HG03175 (cell line): ENCODE results near the gene LGALS3BP.

Experiments used
- ATAC-seq: cut with Tn5 transposase; IDR thresholded peaks from one replicate; pipeline ENCODE4 v1.9.1; 2021; ENCODE audit warnings: mild to moderate bottlenecking, moderate library complexity; ENCODE audit not compliant: unreplicated experiment

LGALS3BP gene

DNA sequence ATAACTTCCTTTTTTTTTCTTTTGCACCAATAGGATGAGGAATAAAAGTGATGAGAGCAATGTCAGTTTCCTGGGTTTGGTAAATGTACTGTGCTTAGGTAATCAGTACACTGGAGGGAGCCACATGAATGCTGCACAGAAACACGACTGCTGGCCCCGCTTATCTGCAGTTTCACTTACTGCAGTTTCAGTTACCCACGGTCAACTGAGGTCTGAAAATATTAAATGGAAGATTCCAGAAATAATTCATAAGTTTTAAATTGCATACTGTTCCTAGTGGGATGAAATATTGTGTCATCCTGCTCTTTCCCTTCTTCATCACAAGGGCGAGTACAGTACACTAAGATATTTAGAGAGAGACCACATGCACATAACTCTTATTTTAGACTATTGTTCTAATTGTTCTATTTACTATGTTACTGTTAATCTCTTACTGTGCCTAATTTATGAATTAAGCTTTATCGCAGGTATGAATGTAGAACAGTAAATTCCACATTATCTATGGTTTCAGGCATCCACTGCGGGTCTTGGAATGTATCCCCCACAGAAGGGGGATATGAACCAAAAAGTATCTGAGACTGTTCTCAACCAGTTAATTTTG, 6.4 kb upstream of the LGALS3BP start:
- ATAC-seq: no peak

DNA sequence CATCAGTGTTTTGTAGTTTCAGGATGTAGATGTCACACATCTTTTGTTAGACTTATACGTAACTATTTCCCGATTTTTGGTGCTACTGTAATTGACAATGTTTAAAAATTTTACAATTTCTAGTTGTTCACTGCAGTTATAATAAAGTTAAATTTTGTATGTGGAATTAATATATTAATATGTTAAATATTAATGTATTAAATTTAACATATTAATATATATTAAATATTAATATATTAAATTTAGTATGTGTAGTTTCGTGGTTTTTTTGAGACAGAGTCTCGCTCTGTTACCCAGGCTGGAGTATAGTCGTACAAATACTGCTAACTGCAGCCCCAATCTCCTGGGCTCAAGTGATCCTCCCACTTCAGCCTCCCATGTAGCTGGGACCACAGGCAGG, 5.7 kb upstream of the LGALS3BP start:
- ATAC-seq: no peak

DNA sequence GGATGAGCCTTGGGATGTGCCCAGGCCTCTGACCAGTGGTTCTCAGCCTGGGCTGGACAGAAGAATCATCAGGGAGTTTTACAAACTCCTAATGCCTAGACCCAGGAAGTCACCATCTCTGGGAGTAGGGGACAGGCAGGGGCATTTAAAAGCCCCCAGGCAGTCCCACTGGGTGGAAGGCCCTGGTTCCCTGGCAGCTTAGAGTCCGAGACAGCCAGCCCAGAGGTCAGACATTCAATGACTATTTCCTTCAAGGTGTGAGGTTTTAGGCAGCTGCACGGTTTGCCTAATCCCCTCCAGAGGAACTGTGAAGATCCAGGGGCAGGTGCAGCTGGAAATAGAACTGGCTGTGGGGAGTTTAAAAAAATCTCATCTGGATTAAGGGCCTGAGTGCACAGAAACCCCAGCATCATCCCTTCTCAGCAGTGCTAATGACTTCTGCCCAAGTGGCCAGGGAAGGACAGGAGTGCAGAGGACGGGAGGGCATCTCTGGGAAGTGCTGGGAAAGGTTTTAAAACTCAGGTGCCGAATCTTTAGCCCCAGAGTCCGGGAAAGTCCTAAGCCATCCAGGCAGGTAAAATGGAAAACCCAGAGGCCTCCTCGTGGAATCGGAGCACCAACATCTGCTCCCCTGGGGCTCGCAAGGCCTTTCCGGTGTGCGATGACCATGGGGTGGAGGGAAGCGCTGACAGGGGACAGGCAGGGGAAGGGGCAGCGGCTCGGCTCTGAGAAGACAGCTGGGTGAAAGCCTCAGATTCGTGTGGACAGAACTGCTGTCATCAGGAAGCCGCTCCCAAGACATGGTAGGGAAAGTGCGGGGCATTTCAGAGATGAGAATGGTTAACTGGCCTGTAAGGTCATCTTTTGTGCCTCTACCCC, 1.5 kb upstream of the LGALS3BP start:
- no peak for ATAC-seq

DNA sequence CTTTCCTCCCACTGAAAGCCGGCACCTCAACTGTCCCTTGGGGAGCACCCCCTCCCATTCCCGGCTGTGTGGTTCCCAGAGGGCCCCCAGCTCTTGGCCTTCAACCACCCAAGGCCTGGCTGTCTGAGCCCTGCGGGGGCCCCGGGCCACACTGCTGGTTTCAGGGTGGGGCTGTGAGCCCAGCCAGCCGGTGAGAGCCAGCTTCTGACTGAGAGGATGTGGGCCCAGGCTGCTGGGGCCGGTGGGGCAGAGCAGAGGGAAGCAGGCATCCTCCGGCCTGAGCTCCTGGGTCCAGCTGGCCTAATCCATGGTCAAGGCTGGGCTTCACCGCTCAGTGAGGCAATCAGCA, 875 bp upstream of the LGALS3BP start:
- ATAC-seq: no peak

DNA sequence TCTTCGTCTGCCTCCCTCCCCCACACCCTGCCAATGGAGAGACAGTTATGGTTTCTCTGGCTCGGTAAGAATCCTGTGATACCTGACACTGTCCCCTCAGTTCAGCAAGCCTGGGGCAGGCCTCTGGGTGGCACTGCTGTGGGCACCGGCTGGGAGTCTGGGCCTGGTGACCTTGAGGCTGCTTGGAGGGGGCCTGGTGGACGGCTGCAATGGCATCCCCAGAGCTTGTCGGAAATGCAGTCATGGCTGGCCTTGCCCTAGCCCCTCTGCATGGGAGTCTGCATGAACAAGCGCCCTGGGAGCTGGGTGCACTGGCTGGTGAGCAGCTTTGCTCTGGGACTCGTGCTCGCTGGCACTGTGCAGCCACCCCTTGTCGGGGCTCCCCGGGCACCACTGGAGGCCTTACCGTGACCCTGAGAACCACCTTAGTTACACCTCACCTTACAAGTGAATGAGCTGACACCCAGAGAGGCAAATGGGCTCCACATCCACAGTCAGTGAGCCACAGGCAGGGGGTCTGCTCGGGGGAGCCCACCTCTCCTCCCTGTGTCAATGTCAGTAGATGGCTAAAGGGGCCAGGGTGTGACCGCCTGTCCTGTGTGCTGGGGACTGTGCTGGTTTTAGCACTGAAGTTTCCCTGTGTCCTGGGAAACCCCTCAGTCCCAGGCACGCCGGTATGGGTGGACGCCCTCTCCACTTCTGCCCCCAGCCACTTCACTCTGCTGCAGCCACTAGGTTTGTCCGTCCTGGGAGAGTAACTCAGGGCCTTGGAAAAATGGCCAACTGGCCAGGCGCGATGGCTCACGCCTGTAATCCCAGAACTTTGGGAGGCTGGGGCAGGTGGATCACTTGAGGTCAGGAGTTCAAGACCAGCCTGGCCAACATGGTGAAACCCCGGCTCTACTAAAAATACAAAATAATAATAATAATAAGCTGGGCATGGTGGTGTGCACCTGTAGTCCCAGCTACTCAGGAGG, 1.4 kb downstream of the LGALS3BP start:
- no peak for ATAC-seq

DNA sequence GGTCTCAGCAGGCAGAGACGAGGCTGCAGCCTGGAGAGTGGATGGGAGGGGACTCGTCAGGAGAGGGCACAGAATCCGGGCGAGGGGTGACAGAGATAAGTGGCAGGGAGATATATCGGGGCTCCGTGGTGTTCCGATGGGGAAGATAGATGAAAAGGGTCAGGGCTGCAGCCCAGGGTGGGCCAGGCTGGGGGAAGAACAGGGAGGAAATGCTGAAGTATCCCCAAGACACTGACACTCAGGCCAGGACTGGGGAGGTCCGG, 2.1 kb downstream of the LGALS3BP start:
- no peak for ATAC-seq

DNA sequence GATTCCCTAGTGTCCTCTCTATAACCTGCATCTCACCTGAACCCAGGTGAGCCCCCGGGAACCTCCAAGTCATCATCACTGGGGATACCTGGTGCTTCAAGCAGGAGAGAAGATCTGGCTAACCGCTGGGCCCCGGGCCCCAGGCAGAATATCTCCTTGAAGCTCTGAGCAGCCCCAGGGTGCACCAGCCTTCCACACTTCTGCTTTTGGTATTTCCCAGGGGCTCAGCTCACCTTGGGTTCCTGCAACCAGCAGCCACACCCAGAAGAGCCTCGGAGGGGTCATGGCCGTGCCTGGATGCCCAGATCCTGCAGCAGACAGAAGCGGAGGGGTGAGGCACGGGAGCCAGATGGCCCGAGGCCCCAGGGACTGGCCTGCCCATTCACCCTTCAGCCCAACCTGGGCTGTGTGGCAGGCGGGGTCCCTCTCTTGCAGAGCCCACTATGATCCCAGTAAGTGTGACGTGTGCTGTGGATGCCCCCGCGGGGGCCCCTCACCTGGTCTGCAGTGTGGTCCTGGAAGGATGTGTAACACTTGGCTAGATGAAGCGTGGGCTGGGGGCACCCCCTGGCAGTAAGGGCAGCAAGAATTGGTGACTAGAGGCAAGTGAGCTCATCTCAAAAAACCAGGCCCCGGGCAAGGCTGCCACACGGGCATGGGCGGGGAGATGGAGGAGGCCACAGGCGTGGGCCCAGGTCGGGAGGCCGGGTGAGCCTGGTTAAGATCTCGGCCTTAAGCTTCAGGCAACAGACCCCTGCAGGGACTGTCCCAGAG, 2.6 kb downstream of the LGALS3BP start:
- no peak for ATAC-seq

DNA sequence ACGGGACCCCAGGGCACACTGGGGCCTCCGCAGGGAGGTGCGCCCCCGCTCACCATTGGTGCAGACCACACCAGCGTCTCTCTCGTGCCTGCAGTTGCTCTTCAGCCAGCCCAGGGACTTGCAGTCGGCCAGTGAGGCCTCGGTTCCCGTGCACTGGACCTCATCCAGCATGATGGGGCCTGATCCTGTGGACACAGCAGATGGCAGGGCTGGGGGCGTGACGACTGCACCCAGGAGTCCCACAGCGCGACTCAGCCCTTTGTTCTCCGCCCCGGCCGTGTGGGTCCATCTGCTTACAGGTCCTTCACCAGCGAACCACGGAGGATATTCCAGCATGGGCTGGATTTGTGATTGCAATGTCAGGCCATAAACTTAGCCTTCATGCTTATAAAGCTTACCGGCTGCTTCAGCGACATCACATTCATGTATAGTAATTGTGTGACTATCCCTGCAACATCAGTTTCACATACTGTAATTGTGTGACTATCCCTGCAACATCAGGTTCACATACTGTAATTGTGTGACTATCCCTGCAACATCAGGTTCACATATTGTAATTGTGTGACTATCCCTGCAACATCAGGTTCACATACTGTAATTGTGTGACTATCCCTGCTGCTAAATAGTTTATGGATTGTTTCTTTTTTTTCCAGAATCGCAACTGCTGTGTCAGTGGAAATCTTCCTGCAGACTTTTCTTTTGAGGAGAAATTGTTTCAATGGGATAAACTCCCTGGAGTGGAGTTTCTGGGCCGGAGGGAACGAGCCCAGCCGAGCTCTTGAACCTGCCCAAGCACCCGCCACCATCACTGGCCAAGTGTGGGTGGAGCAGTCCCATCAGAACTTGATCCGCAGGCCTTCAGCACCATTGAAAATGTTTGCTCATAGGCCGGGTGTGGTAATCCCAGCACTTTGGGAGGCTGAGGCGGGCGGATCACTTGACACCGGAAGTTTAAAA, 4.8 kb downstream of the LGALS3BP start:
- ATAC-seq: no peak

DNA sequence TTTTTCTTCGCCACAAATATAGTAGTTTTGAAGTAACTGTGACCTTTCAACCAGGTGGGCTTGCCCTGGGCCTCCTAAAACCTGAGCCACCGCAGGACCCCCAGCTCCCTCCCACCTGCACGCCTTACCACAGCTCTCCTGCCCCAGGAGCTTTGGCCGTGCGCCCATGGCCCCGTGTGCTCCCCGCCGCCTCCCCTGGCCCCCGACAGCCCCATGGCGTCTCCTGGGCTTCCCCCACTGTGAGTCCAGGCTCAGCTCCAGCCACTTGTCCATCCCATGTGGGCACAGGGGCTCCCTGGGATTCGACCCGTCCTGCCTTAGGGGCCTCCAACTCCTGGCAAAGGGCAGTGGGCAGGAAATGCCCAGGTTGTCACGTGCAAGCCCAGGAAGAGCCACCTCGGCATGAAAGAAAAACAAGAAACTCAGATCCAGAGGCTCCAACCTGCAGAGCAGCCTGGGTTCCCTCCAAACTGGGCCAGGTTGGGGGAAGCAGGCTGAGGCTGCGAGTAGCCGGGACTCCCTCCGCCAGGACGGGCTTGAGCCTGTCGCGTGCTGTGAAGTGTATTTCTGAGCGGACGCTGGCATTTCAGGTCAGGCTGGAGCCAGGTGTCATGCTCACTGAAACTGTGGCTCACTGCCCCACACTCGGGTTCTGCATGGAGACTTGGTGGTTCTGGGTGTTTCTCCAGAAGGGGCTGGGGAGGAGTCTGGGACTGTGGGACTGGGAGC, 5.8 kb downstream of the LGALS3BP start:
- ATAC-seq: no peak

DNA sequence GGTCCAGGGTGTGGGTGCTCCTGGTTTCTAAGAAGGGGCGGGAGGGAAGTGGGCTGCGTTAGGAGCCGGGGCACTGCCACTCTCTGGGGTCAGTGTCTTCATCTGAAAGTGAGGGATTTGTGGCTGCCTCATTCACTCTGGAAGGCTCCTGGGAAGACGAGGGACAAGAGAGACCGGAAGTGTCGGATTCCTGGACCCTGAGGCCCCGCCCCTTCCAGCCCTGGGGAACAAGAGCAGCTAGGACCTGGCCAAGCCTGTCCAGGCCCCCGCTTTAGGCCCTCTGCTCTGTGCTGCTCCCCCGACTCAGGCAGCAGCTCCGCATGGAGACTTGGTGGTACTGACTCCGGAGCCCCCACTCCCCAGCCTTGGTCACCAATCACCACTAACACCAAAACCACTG, 6.5 kb downstream of the LGALS3BP start:
- no peak for ATAC-seq

DNA sequence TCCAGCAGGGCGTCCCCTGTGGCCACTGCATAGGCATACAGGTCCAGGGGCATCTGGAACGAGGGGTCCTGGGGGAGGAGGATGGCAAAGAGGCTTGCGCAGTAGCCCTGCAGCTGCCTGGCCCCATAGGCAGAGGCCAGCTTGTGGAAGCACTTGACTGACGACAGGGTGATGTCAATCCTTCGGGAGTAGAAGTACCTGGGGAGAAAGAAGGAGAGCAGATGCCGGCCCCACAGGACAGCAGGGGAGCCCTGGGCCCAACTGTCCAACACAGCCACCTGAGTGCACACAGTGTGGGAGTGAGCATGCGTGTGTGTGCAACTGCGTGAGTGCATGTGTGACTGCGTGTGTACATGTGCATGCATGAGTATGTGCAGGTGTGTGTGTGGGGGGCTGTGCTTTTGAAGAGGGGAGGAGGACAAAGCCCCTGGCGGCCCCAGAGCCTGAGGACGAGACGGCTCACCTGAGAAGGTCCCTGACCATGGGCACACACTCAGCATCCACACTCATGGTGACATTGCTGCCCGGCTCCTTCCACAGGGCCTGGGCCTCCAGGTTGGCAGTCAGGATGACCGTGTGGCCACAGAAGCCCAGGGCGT, 7.1 kb downstream of the LGALS3BP start:
- no peak for ATAC-seq

DNA sequence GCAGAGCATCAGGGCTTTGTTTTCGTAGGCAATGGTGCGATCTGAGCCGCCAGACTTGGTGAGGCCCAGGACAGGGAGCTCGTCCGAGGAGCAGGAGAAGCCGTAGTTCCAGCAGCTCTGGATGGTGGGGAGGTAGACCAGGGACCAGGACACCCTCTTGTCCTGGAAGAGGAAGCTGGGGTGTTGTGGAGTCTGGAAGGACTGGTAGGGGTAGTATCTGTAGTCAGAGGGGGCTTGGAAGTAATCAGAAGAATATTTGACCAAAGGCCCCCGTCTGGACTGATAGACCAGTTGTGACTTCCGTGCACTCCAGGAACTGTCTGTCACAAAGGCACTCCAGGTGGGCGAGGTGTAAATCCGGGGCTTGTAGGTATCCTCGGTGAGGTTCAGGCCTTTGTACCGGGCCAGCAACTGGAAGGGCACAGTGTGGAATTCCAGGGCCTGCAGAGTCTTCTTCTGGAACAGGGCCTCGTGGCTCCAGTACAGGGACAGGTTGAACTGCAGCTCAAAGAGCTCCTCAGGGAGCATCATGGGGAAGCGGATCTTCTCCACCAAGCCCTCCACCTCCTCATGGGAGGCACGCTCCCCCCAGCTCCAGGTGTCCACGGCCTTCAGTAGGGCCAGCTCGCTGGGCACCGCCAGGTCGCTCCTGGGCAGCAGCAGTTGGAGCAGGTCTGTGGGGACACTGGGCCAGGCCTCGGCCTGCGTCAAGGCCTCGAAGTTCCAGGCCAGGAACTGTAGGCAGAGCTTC, 7.8 kb downstream of the LGALS3BP start:
- ATAC-seq: no peak

DNA sequence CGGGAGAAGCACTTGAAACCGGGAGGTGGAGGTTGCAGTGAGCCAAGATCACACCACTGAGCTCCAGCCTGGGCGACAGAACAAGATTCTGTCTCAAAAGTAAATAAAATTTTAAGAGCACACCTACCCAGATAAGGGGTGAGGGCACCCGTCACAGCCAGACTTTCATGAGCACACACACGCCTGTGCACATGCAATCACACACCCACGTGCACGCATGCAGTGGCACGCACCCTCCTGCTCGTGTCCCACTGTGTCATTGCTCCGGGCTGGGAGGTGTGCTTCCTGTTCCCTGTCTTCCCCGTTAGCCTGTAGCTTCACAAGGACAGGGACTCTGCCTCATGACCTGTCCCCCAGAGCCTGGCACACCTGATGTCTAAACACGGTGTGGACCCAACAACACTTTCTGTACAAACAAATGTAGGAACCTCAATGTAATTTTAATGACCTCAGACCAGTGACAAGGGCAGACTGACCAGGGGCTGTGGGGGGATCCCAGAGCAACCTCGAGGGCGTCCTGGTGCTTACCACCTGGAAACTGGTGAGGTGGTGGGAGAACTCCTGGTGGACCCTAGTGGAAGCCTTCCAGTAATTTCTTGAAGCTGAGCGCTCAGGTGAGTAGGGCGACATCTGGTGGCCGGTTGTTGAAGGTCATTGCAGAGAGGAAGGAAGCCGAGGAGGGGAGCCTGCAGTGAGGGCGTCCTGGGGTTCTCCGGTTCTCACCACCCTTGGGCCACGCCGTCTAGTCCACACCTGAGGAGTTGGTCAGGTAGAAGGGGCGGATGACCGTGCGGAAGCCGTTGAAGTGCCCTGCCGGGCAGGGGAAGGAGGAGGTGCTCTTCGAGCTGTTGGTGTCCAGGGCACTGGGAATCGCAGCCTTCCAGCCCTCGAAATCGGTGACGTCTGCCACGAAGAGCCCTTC, 8.6 kb downstream of the LGALS3BP start:
- ATAC-seq: no peak

DNA sequence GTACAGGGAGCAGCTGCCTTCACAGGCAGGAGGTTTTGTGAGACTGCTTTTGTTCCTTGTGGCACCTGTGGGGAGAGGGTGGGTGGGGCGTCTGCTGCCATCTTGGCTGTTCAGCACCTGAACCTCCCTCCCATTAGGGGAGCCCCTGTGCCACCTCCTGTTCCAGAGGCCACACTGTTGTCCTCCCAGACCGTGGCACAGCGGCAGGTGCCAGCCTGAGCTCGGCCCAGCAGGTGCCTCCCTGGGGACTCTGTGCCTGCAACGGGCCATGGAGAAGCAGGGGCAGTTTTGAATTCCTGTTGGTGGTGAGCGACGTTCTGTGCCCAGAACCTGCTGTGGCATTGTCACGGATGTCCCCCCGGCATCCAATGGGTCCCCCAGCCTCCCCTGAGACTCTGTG, 9.9 kb downstream of the LGALS3BP start:
- no peak for ATAC-seq

DNA sequence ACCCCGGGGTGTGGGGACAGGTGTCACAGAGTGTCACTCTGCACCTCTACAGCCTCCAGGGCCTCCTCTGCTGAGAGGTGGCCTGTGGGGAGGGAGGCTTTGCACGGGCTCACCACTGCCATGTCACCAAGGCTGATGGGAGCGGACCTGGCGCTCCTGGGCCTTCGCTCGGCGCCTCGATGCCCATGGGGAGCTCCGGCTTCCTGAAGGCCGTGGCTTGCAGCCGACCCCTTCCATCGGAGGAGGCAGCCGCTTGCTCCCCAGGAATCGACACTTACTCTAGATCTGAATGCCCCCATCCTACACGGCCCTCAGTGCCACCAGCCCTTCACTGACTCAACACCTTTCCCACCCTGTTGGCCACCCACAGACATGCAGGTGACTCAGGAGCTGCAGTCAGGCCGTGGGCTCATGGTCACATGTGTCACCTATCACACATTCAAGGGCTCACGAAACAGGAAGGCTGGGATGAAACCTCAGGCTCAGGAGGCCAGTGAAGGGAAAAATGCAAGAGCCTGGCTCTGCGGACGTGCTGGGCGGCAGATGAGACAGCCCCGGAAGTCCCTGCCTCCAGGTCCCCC, 11.9 kb downstream of the LGALS3BP start:
- no peak for ATAC-seq

DNA sequence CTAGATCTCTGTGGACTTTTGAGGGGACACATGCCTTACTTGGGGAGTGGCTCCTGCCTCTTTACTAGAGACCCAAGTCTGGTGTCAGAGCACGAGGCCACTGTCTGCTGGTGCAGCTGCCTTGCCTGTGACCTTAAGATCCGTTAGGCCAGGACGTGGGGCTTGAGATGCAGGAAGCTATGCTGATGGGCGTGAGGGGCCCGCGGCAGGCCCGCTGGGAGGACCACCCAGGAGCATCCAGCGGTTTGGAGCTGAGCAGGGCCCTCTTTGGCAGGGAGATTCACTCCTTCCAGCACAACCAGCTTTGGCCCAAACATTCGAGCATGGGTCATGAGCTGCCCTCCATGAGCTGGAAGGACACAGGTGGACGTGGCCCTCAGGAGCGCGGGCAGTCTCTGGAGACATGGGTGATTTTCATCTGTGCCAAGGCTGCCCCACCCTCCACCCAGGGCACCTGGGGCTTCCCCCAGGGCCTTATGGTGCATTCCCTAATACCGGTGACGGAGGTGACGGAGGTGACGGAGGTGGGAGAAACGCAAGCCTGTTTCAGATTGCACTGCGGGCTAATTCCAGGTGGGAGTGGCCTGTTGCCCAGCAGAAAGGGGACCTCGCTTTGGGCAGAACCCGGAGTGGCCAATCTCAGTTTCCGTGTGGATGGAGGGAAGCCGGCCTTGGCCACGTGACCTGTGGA, 12.7 kb downstream of the LGALS3BP start:
- no peak for ATAC-seq
